Right lobe of liver (tissue), 4 donors: ENCODE results near the gene KDM8.

Experiments
- CTCF ChIP-seq, 4 donors: fragments of 200-600 bp in 3 of 4; fragments of 450-650 bp in 1 of 4; IDR thresholded peaks; one replicate each; pipeline versions ENCODE4 v1.5.1 to v1.8.0; 2016 to 2022; ENCODE audit warnings: antibody characterized with exemption in 4 of 4, mild to moderate bottlenecking in 2 of 4
- POLR2A ChIP-seq: fragments of 450-650 bp; IDR thresholded peaks from one replicate; pipeline ENCODE4 v1.6.1; 2017; ENCODE audit warnings: antibody characterized with exemption, mild to moderate bottlenecking
- donor health status: DM: no; HTN: no; CAD: no.
- donor health status: DM: no; HTN: no; CAD: no.
- donor health status: DM: no; HTN: yes; CAD: no.

DNA sequence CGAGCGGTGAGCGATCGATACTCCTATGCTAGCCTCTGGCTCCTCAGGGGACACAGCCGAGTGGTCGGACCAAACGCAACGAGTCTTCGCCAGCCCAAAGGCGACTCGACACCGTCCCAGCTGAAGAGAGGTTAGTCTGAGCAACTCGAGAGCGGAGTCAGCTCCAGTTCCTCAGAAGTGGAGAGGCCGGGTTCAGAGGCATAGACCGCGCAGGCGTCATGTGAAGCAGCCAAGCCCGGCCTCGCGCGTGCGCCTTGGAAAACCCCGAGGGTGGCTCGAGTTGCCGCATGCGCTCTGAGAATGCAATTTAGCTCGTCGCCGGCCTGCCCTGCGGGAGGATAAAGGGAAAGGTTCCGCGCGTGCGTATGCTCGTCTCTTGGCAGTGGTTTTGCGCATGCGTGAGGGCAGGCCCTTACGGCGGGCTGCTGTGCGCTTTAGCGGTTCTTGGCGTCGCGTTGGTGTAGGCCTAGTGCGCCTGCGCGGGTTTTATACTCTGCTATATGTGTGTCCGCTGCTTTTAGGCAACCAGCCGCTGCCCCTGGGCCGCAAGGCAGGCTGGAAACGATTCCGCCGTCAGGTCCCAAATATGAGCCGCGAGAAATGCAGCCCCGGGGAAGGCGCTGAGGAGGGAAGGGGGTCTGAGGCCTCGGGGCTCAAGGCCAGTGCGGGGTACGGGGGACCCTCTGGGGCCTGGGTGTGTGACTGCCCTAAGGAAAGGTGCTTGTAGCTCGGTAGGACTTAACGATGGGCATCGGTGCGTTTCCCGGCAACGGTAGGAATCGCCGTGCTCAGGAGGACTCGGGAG lies at the start of gene KDM8:
- TF ChIP-seq CTCF (IDR thresholded peaks at IDR 0.05) (no peak), POLR2A (peak; percentile 89)
